Measurements from ENCODE around the gene ID2. TPM values are rescaled to one million over a fixed set of nuclear protein-coding genes. Genes with fewer than 3 reads are reported as not detected.

ID2 gene
- total RNA-seq, 1 donor from 2014 or later, result 7.6 TPM

DNA sequence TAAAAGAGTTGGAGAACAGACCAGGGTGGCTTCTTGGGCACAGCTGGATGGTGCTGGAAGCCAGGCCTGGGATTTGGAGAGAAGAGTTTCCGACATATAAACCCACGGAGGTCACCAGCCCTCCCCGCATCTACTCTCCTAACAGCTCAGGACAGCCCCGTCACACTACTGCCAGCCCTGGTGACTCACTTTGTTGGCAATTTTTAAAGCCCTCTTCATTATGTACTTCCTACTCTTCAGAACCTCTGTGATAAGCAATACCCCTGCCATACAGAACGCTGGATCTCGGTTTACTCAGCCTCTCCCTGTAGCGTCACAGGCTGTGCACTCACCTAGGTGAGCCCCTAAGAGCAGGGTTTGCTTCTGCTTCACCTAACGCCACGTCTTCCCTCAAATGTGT is 48.1 kb downstream of the ID2 start:
- DNase-seq (ENCODE audit: low read depth, low spot score), result no peak

DNA sequence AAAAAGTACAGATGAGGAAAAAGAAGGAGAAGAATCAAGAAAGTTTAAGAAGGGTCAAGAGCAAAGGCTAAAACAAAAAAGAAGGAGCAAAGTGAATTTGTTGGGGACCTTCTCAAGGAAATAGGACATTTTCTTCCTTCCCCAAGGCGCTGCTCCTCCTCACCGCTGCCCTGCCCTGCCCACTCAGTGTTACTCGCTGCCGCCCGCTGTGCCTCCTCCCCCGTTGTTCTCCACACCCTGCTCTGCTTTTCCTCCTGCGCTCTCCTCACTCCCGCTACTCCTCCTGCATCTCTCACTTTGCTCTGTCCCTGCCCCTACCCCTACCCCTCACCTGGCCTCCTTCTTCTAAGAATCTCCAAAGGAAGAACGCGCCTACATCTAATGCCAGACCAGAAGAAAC is 50.7 kb downstream of the ID2 start:
- DNase-seq (ENCODE audit: low read depth, low spot score), result no peak

Other genes with a start within 250 kb of the ID2 start
- 43.3 and 64.7 TPM in 2 replicates for gene KIDINS220, start 155.6 kb downstream of the ID2 start, total RNA-seq